SKM-1 (cell line): ENCODE measurements around the gene SLC1A5.
"Not testable (repeated sequence)": the region's sequence is repeated elsewhere in the genome, so short reads cannot be mapped to it uniquely, and the experiment has no call there.

Experiments
- DNase-seq: peaks from one replicate; lab custom pipeline; 2025; ENCODE audit not compliant: unreplicated experiment; lab: John Stamatoyannopoulos, UW

Gene SLC1A5

DNA sequence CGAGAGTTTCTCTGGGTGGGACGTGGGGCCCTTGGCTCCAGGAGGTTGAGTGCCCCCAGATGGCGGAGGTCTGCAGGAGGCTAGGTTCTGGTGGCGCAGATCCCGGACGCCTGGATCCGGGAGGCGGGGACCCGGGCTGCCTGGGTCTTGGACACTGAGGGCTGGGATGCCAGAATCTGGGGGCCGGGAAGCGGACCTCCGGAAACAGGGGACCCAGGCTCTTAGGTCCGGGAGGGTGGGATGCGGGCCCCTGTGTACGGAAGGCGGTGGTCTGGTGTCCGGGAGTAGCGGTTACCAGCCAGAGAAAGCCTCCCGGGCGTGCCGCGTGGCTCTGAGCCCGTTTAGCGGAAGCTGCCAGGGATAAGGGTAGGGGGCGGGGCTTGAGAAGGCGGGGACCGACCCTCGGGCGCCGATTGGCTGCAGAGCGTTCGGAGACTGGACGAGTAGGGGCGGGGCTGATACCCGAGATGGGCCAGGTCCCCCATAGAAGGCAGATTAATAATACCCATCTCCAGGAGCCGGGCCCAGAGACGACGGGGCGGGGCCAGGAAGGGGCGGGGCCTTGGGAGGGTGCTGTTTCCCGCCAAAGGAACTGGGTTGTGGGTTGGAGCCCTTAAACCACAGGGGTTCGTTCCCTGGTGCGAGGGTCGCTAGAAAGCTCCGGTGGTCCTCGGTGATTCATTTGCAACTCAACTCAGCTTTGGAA is at the start of gene SLC1A5:
Gene SLC1A5 (minus strand): TSS at position 333 of the 706 bp plus-strand sequence. CDS start 629 bp downstream, outside the sequence.
- DNase-seq: peak; percentile 85

- DNase-seq: no peak
Observed at GRCh38 chr19:46838160-46838559, 49.8 kb upstream of the SLC1A5 start.

DNA sequence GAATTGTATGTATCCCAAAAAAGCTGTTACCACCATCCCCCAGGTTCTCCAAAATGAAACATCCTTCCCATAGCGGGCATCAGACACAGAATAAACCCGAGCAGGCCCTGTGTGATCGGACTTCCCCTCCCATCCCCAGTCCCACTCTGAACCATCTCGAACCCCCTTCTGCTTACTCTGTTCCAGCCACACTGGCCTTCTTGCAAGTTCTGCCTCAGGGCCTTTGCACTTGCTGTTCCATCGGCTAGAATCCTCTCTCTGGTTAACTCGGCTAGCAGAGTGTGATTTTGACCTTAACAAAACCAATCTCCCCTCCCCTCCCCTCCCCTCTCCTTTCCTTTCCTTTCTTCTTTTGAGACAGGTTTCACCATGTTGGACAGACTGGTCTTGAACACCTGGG is 46.6 kb upstream of the SLC1A5 start:
- DNase-seq: no peak

DNA sequence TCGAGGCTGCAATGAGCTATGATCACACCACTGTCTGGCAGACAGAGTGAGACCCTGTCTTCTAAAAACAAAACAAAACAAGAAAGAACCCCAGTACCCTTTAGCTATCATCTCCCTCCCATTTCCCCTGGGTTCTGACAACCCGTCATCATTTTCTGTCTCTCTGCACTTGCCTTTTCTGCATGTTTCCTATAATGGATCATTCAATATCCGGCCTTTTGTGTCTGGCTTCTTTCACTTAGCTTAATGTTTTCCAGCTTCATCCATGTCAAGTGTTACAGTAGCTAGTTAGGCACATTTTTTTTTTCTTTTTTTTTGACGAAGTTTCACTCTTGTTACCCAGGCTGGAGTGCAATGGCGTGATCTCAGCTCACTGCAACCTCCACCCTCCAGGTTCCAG is 45.7 kb upstream of the SLC1A5 start:
- DNase-seq: no peak

DNA sequence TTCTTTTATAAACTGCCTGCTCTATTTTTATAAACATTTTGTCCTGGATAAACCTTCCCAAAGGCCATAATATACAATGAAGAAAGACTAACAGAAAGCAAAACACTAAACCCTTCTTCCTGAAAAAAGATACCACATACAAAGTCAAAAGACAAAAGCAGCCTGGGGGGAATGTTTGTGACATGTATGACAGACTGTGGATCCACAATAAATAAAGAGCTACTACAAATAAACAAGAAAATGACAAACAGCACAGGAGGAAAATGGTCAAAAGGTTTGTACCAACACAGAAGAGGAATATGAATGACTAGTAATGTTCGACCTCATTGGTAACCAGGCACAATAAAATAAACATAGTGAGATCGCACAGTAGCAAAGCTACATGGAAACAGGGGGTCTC is 42.5 kb upstream of the SLC1A5 start:
- DNase-seq: no peak

DNA sequence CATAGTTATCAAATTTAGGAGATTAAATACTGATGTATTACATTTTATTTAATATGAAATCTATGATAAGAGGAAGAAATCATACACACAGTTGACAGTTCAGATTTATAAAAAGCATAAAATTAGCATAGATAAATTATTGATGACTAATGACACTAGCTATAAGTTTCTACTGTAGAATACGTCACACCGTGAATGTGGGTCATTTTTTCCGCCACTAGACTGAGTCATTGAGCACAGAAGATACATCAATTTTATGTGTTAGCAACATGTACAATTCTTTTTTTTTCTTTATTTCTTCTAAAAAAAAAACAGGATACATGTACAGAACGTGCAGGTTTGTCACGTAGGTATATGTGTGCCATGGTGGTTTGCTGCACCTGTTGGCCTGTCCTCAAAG is 40.1 kb upstream of the SLC1A5 start:
- DNase-seq: no peak

DNA sequence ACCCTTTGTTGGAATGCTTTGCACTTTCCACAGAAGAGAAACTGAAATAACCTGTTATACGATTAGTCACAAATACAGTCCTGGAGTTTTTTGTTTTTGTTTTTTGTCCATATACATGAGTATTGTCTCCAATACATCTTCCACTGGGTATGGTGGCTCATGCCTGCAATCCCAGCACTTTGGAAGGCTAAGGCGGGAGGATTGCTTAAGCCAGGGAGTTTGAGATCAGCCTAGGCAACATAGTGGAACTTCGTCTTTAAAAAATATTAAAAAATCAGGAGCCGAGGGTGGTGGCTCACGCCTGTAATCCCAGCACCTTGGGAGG is 37.3 kb upstream of the SLC1A5 start:
- no peak for DNase-seq

GRCh38 chr19:46824890-46825730 is 36.7 kb upstream of the SLC1A5 start:
- no peak for DNase-seq

DNA sequence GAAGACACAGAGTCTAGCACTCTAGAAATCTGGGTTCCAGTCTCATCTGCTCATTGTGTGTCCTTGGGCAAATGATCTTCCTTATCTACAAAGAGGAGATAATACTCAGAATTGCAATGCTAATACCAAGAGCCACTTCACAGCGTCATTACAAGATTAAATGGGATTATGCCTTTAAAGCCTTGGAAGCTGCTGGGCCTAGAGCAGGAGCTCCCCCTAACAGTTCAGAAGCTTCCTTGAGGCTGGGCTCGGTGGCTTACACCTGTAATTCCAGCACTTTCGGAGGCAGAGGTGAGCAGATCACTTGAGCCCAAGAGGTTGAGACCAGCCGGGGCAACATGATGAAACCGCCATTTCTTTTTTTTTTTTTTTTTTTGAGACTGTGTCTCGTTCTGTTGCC is 34.7 kb upstream of the SLC1A5 start:
- DNase-seq: no peak

DNA sequence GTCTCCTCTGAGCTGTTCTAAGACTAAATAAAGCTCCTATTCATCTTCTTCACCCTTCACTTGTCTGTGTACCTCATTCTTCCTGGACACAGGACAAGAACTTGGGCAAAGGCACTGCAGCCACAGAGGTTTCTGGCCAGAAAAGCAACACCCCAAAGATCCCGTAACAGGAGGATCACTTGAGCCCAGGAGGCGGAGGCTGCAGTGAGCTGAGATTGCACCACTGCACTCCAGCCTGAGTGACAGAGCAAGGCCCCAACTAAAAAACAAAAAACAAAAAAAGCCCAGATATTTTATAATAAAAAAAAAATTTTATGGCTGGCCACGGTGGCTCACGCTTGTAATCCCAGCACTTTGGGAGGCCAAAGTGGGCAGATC is 34.0 kb upstream of the SLC1A5 start:
- DNase-seq: not testable (repeated sequence)

DNA sequence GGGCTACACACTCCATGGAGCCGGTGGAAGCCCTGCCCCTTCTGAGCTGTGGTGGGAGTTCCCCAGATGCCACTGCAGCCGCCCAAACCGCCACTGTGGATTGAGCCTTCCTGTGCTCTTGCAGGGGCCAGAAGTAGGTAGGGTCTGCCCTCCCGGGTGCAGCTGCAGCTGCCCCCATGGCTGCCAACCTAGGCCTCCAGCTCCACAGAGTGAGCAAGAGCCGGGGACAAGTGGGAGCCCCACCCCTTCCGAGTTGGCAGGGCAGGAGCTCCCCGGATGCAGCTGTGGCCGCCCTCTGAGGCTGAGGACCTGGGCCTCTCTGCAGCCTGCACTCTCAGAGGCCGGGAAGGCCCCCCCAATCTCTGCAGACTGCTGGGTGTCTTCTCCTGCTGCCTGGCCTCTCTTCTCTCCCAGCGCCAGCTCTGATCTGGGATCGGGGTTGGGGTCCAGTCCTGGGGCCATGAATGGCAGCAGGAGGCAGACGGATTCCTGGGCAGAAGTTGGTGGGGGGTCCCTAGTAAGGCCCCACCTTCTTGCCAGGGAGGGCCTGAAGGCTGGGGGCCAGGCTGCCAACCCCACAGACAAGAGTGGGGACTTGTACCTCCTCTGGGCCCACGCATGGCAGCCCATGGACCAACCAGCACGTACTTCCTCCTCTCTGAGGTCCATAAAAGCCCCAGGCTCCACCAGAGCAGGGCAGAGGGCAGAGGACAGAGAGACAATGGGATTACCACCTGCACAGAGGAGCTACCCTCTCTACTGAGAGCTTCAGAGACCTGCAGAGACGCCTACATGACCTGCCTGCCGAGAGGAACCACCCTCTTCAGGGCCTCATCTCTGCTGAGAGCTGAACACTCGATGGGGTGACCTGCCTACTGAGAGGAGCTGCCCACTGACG is 33.4 kb upstream of the SLC1A5 start:
- no peak for DNase-seq

- no peak for DNase-seq
Observed at GRCh38 chr19:46818812-46819211, 30.4 kb upstream of the SLC1A5 start.

- no peak for DNase-seq
Observed at GRCh38 chr19:46815833-46816627, 27.6 kb upstream of the SLC1A5 start.

DNA sequence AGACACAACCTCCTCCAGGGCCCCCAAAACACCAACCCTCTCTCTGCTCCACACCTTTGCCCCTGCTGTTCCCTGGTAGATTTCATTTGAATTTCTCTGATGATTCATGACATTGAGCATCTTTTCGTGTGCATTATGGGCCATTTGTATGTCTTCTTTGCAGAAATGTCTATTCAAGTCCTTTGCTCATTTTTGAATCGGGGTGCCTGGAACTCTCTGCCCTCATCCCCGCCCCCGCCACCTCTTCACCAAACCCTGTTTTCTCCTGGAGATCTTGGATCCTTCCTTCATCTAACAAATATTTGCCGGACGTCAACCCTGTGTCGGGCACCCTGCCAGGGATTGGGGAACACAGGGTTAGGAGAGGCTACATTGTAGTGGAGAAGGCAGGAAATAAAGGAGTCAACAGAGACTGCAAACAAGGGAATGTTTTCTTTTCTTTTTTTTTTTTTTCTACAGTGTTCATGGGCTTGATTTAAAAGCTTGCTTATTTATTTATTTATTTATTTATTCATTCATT is 25.5 kb upstream of the SLC1A5 start:
- DNase-seq: no peak

- no peak for DNase-seq
Observed at GRCh38 chr19:46812977-46813838, 24.8 kb upstream of the SLC1A5 start.

GRCh38 chr19:46809534-46810272 is 21.3 kb upstream of the SLC1A5 start:
- DNase-seq: no peak

DNA sequence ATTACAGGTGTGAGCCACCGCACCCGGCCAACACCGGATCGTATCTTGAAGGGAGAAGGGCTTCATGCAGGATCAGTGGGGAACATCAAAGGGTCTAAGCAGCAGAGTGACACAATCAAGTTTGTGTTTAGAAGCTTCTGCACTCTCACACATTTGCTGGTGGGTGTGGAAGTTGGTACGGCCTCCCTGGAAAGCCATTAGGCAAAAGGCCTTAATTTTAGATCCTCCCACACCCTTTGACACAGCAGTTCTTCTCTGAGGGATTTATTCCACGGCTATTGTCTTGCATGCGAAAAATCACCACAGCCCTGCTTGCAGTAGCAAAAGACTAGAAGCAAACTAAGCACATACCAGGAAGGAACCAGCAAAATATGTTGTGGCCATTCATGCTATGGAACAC is 18.3 kb upstream of the SLC1A5 start:
- no peak for DNase-seq

DNA sequence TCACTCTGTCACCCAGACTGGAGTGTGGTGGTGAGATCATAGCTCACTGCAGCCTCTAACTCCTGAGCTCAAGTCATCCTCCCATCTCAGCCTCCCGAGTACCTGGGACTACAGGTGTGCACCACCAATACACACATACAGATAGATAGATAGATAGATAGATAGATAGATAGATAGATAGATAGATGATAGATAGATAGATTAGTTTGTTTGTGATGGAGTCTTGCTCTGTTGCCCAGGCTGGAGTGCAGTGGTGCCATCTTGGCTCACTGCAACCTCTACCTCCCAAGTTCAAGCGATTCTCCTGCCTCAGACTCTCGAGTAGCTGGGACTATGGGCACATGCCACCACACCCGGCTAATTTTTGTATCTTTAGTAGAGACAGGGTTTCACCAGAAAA is 16.0 kb upstream of the SLC1A5 start:
- DNase-seq: not testable (repeated sequence)

DNA sequence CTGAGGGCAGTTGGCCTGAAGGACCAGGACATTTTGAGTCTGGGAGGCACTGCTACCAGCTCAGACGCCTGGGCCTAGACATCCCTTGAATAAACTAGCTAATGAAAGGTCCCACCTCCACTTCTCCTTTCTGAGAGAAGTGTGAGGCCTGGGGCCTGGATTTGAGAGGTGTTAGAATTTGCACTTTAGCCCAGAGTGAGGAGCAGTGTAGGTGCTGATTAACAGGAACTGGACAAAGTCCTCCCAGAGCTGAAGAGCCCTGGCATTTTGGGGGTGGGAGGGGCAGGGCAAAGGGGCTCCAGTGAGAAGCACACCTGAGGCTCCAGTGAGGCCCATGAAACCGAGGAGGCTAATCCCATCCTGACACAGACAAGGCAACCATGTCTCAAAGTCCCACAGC is 15.2 kb upstream of the SLC1A5 start:
- no peak for DNase-seq
